SK-N-SH (cell line): ENCODE results near the gene SEC24B. TPM values are rescaled to one million over a fixed set of nuclear protein-coding genes. Genes with fewer than 3 reads are reported as not detected.

Experiments
- CTCF ChIA-PET: fragments of 300-600, 350-600 bp; formaldehyde crosslinking; extraction: SDS; loops from one replicate; lab custom pipeline; 2021; lab: Yijun Ruan, JAX
- POLR2A ChIA-PET: fragments of 350-600 bp; sonication (Branson Sonifier 250); formaldehyde crosslinking; extraction: SDS; loops from one replicate; lab custom pipeline; 2020; ENCODE audit warnings: antibody characterized with exemption, inconsistent platforms; lab: Yijun Ruan, JAX
- DNase-seq: peaks from one replicate; pipeline ENCODE4 v3.0.0; 2012
- H2AFZ ChIP-seq: fragments of 200-600 bp; sonication (generic); 2 replicates; pipeline ENCODE4 v1.8.1; 2016; ENCODE audit warnings: antibody characterized with exemption, mild to moderate bottlenecking, low read depth
- H3F3A ChIP-seq: fragments of 200-600 bp; sonication (generic); replicated peaks from 2 replicates; pipeline ENCODE3; 2016; ENCODE audit warnings: antibody characterized with exemption, mild to moderate bottlenecking; ENCODE audit not compliant: insufficient read depth
- H3K27ac ChIP-seq, 2 experiments: fragments of 200-500 bp in 1 of 2; fragments of 200-600 bp in 1 of 2; sonication (Bioruptor generic) in 1 of 2; sonication (generic), shearing (Covaris generic) in 1 of 2; 2 replicates each; pipeline versions ENCODE4 v1.5.1 to v1.6.1; 2014 to 2016; ENCODE audit warnings: low read depth in 2 of 2, inconsistent platforms in 1 of 2, low read length in 1 of 2, mild to moderate bottlenecking in 1 of 2, mixed read lengths in 1 of 2
- H3K27me3 ChIP-seq: fragments of 200-600 bp; sonication (generic), shearing (Covaris generic); 2 replicates; pipeline ENCODE4 v1.6.1; 2016; ENCODE audit warnings: mixed run types; ENCODE audit not compliant: insufficient read depth
- H3K36me3 ChIP-seq, 2 experiments: fragments of 200-500 bp in 1 of 2; fragments of 200-600 bp in 1 of 2; sonication (Bioruptor generic) in 1 of 2; sonication (generic) in 1 of 2; replicated peaks in 1 of 2; 2 replicates each; pipeline versions ENCODE3 to v1.5.1; 2014 to 2016; ENCODE audit warnings: low read length in 1 of 2, mild to moderate bottlenecking in 1 of 2; ENCODE audit not compliant: insufficient read depth in 2 of 2, control insufficient read depth in 1 of 2
- H3K4me1 ChIP-seq, 2 experiments: fragments of 200-500 bp in 1 of 2; fragments of 200-600 bp in 1 of 2; sonication (Bioruptor generic) in 1 of 2; sonication (generic), shearing (Covaris generic) in 1 of 2; 2 replicates each; pipeline versions ENCODE4 v1.5.1 to v1.6.1; 2014 to 2016; ENCODE audit warnings: low read depth in 1 of 2, low read length in 1 of 2, mixed run types in 1 of 2; ENCODE audit not compliant: insufficient read depth in 2 of 2, control insufficient read depth in 1 of 2
- H3K4me2 ChIP-seq: fragments of 200-600 bp; sonication (generic), shearing (Covaris generic); 2 replicates; pipeline ENCODE4 v1.6.1; 2017; ENCODE audit warnings: mixed run types
- H3K4me3 ChIP-seq, 2 experiments: fragments of 200-500 bp in 1 of 2; fragments of 200-600 bp in 1 of 2; sonication (Bioruptor generic) in 1 of 2; sonication (generic), shearing (Covaris generic) in 1 of 2; 2 replicates each; pipeline versions ENCODE4 v1.5.1 to v1.8.1; 2014 to 2016; ENCODE audit warnings: low read depth in 2 of 2, inconsistent platforms in 1 of 2, low read length in 1 of 2, mild to moderate bottlenecking in 1 of 2, mixed read lengths in 1 of 2, moderate library complexity in 1 of 2
- H3K79me2 ChIP-seq: fragments of 200-600 bp; sonication (generic); 2 replicates; pipeline ENCODE4 v1.8.1; 2017; ENCODE audit warnings: mild to moderate bottlenecking; ENCODE audit not compliant: insufficient read depth
- H3K9ac ChIP-seq: fragments of 200-600 bp; sonication (generic); 2 replicates; pipeline ENCODE4 v1.6.1; 2017; ENCODE audit warnings: mixed run types
- H3K9me2 ChIP-seq: fragments of 200-600 bp; sonication (generic); 2 replicates; pipeline ENCODE4 v1.6.1; 2017; ENCODE audit warnings: mixed run types
- H3K9me3 ChIP-seq: fragments of 200-600 bp; sonication (generic); 2 replicates; pipeline ENCODE4 v1.6.1; 2017; ENCODE audit warnings: mixed run types, mild to moderate bottlenecking, moderate library complexity
- H4K20me1 ChIP-seq: fragments of 200-600 bp; sonication (generic); 2 replicates; pipeline ENCODE4 v1.6.1; 2017; ENCODE audit warnings: mild to moderate bottlenecking, mixed run types; ENCODE audit not compliant: insufficient read depth
- EP300 ChIP-seq, 2 experiments: IDR thresholded peaks; 2 replicates each; pipeline versions ENCODE4 v1.4.0 to v1.6.1; 2012; ENCODE audit warnings: borderline replicate concordance in 1 of 2, low read depth in 1 of 2, low read length in 1 of 2
- FOSL2 ChIP-seq: IDR thresholded peaks from 2 replicates; pipeline ENCODE4 v1.4.0; 2012; ENCODE audit warnings: low read depth, mild to moderate bottlenecking, moderate library complexity, borderline replicate concordance
- FOXJ3 ChIP-seq: sonication (generic); formaldehyde crosslinking; IDR thresholded peaks from 2 replicates; pipeline ENCODE4 v1.5.1; 2020; ENCODE audit warnings: mild to moderate bottlenecking, missing genetic modification reagents
- FOXM1 ChIP-seq: IDR thresholded peaks from 2 replicates; pipeline ENCODE4 v1.4.0; 2012; ENCODE audit warnings: low read depth, mild to moderate bottlenecking
- GABPA ChIP-seq: IDR thresholded peaks from 2 replicates; pipeline ENCODE4 v1.4.0; 2012; ENCODE audit warnings: low read depth, mild to moderate bottlenecking
- GATA2 ChIP-seq: sonication (generic); formaldehyde crosslinking; IDR thresholded peaks from 2 replicates; pipeline ENCODE4 v1.5.0; 2020; ENCODE audit warnings: mild to moderate bottlenecking, missing genetic modification reagents
- JUND ChIP-seq: IDR thresholded peaks from 2 replicates; pipeline ENCODE4 v1.4.0; 2012
- MAX ChIP-seq: IDR thresholded peaks from 2 replicates; pipeline ENCODE4 v1.4.0; 2012; ENCODE audit warnings: low read depth
- MXI1 ChIP-seq: IDR thresholded peaks from 2 replicates; pipeline ENCODE4 v1.6.1; 2012; ENCODE audit warnings: mild to moderate bottlenecking, low read depth, low read length, improper control_type of control experiment
- NFIC ChIP-seq: IDR thresholded peaks from 2 replicates; pipeline ENCODE4 v1.4.0; 2012; ENCODE audit warnings: borderline replicate concordance
- NRF1 ChIP-seq: IDR thresholded peaks from 2 replicates; pipeline ENCODE4 v1.6.1; 2012; ENCODE audit warnings: low read depth, mild to moderate bottlenecking, low read length
- PBX3 ChIP-seq: IDR thresholded peaks from 2 replicates; pipeline ENCODE4; 2012
- POLR2AphosphoS5 ChIP-seq: IDR thresholded peaks from 2 replicates; pipeline ENCODE4 v1.6.1; 2012; ENCODE audit warnings: low read depth, low read length
- SIN3A ChIP-seq: IDR thresholded peaks from 2 replicates; pipeline ENCODE4 v1.6.1; 2012; ENCODE audit warnings: low read depth, mild to moderate bottlenecking, low read length, moderate library complexity, borderline replicate concordance
- SMC3 ChIP-seq: IDR thresholded peaks from 2 replicates; pipeline ENCODE4 v1.6.1; 2012; ENCODE audit warnings: low read depth, low read length, improper control_type of control experiment
- TCF12 ChIP-seq: IDR thresholded peaks from 2 replicates; pipeline ENCODE4 v1.4.0; 2012
- TEAD4 ChIP-seq: IDR thresholded peaks from 2 replicates; pipeline ENCODE4 v1.4.0; 2012; ENCODE audit warnings: mild to moderate bottlenecking, borderline replicate concordance; ENCODE audit not compliant: insufficient read depth
- USF1 ChIP-seq: IDR thresholded peaks from 2 replicates; pipeline ENCODE4 v1.4.0; 2012; ENCODE audit warnings: low read depth, borderline replicate concordance
- USF2 ChIP-seq: fragments of 150-350 bp; IDR thresholded peaks from 2 replicates; pipeline ENCODE4 v1.6.1; 2017; ENCODE audit warnings: antibody characterized with exemption, low read length, low read depth, borderline replicate concordance
- ZBTB33 ChIP-seq: IDR thresholded peaks from 2 replicates; pipeline ENCODE4 v1.4.0; 2012; ENCODE audit warnings: low read depth, borderline replicate concordance
- polyA plus RNA-seq, 3 experiments: library from polyadenylated mRNA; depleted of rRNA; stranded (reverse); fragments of >200 nt; gene quantifications; 2 replicates each; pipeline ENCODE4 v1.2.3, GENCODE V29; 2012

Gene SEC24B
- polyA plus RNA-seq, 1 of the 3 experiments (the other 2 are of a cell fraction), result 23.0 TPM

GRCh38 chr4:109497511-109497910 lies 63.9 kb downstream of the SEC24B start:
- CTCF ChIA-PET, result interaction anchor here (1.2 kb wide), 2 partner anchors 13 to 306 kb away, joined by 3 to 4 read pairs; no protein-coding TSS in a partner anchor

More at GRCh38 chr4:109497511-109497910, 63.9 kb downstream of the SEC24B start:
- Histone ChIP-seq H3K4me2 (no peak overlapping the region), H3K9me3 (no peaks in the 10 kb centered on the region), H3K4me3 (no peak overlapping the region), H3K27me3 (no peaks in the 10 kb centered on the region), H2AFZ (no peak overlapping the region), H3K27ac (no peak overlapping the region), H3K79me2 (peaks cover 40% of the 10 kb centered on the region), H3F3A (no peaks in the 10 kb centered on the region), H3K9me2 (no peaks in the 10 kb centered on the region), H3K4me1 (no peaks in the 10 kb centered on the region; a peak in 1 of 4 replicates), H3K9ac (no peak overlapping the region), H3K36me3 (peaks cover 51 to 72% of the 10 kb centered on the region in 2 experiments), H4K20me1 (no peaks in the 10 kb centered on the region; the same call in 1 of the 2 replicates)
- POLR2A ChIA-PET, result no interaction called here
- DNase-seq, result no peak
- TF ChIP-seq NRF1 (no peak), PBX3 (no peak), SIN3A (no peak), GABPA (no peak), USF1 (no peak), FOSL2 (no peak), USF2 (no peak), JUND (no peak), GATA2 (no peak), TCF12 (no peak), ZBTB33 (no peak), NFIC (no peak), MAX (no peak), FOXJ3 (CRISPR knock-in tag) (no peak), TEAD4 (no peak), EP300 (IDR thresholded peaks at IDR 0.05; ENCODE audit: borderline replicate concordance in 1 of 2, low read depth in 1 of 2, low read length in 1 of 2) (no peak), SMC3 (no peak), POLR2AphosphoS5 (no peak), MXI1 (no peak), FOXM1 (no peak)
